GM18909 (cell line): ENCODE results near the gene EIF4G2.
"Not testable (repeated sequence)": the region's sequence is repeated elsewhere in the genome, so short reads cannot be mapped to it uniquely, and the experiment has no call there.

Experiments
- ATAC-seq: cut with Tn5 transposase; IDR thresholded peaks from one replicate; pipeline ENCODE4 v1.9.1; 2021; ENCODE audit warnings: mild to moderate bottlenecking; ENCODE audit not compliant: unreplicated experiment, poor library complexity

The EIF4G2 gene

DNA sequence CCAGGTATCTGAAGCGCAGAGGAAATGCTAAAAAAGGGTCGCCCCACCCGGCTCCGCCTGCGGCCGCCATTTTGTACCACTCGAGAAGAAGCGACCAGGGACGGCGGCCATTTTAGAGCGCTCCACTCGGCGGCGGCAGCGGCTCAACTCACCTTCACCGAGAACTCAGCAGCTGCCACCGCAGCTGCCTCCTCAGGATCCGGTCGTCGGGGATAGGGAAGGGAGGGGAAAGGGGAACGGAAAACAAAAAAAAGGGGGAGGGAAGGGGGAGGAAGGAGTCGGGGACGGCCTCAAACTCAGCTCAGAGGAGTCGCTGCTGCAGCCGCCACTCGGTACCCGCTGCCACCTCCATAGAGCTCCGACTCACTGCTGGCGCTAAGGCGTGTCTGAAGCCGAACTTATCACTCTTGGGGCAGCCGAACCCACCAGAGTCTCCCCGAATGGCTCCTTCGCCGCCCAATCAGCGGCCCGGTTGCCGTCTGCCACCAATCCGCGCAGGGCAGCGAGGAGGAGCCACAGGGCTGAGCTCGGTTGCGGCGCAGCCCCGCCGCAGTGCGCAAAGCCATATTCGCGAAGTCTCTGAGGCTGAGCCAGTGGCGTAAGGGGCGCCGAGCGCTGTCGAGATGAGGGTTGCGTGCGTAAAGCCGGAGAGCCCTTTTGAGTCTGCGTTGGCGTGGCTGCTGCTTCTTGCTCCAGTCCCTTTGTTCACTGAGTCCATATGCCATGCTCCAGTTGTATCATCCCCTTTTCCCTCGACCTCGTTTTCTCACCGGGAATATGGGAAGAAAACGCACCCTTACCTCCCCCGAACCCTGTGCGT is at the start of gene EIF4G2:
TSS of gene EIF4G2 (minus strand) at position 374 of the 820 bp plus-strand sequence.
- peak; percentile 94 for ATAC-seq

DNA sequence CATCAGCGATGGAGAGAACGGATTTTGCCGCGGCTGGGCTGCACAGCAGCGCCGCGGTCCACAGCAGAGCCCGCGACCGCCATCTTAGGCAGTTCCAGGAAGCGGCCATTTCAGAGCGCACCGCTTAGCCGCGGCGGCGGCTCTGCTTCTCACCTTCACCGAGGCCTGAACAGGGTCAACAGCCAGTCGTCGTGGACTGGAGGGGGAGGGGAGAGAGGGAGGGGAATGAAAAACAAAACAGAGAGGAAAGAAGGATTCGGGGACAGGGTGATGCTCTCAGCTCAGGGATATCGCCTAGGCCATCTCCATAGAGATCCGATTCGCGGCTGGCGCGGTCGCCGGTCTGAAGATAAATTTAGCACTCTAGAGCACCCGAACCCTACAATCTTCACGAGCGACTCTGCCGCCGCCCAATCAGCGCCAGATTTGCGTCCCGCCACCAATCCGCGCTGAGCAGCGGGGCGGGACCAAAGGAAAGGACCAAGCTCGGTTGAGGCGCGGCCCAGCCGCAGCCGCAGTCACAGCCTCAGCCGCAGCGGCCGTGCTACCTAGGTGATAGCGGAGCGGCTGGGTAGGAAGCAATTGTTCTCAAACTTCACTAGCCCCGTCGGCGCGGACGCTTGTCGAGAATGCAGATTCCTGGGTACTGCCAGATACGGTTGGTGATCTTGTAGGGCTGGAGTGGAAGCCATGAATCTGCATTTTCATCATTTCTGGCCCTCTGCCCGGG is 49.1 kb upstream of the EIF4G2 start, which contains the start of gene ZBED5:
TSS of gene ZBED5 (minus strand) at position 345 of the 730 bp plus-strand sequence. CDS start 3,108 bp downstream, outside the sequence.
- ATAC-seq = peak; percentile 93

DNA sequence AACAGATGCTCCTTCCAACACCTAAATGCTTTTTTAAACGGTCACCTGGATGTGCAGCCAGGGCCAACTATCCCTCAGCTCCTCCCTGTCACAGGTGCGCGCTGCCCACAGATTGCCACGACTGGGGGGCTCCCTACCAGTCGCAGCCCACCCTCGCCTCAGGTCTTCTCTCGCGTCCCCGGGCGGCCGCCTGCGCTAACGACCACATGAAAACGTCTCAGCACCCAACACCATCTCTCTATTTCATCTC is 48.7 kb upstream of the EIF4G2 start:
- ATAC-seq = peak; percentile 13

DNA sequence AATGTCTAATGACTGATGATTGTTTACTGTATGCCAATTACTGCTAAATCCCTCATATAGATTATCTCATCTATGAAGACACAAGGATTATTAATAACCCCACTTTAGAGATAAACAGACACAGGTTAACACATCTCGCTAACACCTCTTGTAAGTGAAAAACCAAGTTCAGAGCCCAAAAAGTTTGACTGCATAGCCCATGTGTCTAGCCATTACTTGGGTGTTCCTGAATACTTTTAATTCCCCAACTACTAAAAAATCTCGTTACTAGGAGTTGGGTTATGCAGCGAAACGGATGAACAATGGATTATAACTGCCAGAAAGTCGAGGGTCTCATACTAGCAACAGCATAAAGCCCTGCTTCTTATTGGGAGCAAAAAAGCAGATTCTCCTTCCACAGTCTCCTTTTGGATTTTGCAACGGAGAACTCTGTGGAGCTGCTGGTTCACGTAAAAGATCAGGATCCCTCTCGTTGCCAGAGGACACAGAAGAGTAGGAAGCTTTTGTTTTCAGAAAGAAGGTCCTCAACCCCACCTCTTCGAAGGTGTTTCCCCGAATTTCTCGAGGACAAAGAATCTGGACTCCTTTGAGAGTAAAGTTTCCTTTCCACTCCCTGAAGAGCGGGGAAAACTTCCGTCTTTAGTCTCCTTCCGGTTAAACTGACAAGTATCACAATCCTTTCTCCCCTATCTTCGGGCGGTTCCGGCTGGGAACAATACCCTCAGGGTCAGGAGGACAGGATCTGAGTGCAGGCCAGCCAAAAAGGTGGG is 48.1 kb upstream of the EIF4G2 start:
- ATAC-seq = peak; percentile 0

DNA sequence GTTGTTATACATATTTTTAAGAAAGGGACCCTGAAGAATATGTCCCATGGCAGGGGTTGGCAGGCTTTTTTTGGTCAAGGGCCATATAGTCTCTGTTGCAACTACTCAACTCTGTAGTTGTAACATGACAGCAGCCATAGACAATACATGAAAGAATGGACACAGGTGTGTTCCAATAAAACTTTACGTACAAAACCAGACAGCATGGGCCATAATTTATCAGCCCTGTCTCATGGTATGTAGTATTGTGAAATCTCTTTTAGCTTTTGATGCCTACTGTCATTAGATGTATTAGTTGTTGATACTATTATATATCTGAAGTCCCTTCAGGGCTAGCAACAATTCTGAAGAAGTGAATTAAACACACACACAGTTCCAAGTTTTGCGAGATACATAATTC is 46.6 kb upstream of the EIF4G2 start:
- ATAC-seq = no peak

DNA sequence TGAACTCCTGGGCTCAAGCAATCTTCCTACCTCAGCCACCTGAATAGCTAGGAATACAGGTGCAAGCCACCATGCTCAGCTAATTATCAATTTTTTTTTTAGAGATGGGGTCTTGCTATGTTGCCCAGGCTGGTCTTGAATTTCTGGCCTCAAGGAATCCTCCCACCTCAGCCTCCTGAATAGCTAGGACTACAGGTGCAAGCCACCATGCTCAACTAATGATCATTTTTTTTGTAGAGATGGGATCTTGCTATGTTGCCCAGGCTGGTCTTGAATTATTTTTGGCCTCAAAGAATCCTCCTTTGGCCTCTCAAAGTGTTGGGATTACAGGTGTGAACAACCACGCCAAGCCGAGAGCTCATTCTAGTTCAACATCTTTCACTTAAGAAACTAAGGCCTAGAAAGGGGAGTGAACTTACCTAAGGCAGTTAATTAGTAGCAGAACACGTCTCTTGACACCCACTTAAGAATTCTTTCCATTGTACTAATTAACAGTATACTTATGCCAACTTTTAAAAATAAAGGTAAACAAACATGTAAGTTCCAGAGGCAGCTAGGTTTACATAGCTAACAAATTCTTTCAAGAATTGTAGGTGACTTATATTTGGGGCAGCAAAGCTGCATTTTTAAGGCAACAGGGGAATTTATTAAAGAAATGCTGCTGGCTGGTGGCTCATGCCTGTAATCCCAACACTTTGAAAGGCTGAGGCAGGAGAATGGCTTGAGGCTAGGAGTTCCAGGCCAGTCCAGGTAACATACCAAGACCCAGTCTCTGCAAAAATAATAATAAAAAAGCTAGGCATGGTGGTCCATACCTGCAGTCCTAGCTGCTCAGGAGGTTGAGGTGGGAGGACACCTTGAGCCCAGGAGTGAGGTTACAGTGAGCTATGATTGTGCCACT is 39.5 kb upstream of the EIF4G2 start:
- no peak for ATAC-seq

DNA sequence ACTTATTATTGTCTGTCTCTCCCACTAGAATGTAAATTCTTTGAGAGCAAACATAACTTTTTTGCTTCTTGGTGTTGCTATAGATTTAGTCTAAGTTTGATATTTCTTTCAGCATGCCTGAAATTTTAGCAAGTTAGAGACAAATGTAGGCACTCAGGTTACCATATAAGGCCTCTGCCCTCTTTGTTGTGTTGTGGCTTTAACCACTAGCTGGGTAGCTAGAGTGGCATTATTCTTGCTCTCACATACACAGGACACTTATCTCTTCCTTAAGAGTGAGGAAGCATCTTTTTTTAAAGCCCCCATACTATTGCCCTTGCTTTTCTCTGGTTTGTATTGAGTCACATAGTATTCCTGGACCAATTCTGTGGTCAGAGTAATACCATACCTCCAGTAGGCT is 37.9 kb upstream of the EIF4G2 start:
- no peak for ATAC-seq

DNA sequence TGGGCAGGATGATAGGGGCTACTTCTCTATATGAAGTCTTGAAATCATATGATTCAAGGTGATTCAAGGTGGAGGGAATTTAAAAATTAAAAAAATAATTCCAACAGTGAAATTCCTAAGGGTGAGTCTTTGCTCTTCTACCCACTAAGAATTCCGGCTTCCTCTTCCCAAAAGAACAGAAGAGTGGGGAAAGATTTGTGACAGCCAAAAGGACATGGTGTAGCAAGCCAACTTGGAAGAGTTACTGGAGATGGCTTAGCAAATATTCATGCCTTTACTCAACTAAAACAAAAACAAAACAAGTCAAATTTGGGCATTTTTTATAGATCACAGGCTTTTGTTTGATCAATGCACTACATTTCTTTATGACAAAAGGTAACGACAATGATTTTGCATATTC is 36.9 kb upstream of the EIF4G2 start:
- no peak for ATAC-seq

DNA sequence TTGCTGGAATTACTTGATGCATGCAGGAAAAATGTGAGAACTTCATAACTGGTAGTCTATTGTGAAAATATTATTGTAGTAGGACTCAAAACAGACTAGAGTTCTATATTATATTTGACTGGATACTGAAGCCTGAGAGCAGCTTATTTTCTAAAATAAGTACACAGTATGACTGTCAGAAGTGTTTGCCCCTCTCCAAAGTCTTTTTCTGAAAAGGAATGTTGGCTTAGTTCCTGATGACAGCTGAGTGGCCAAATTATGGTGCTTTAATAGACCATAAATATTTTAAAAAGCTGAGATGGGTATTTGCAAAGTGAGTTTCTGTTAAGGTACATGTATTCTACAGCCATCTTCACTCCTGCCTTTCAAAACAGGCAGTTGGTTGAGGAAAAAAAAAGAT is 36.1 kb upstream of the EIF4G2 start:
- no peak for ATAC-seq

DNA sequence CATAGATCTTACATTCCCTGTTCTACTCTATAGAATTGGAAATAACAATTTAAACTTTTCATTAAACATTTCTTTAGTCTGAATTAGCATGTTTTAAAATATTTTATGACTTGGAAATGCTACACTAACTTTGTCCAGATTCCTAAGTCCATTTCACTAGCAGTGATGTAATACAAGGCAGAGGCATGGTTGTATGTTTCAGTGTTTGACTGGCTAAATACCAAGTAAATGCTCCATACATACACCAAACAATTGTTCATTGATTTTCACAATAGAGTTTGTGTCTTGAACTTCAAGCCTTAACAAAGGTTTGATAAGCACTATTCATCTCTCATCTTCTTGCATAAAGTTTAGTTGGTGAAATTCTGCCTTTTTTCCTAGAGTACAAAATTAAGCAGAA is 35.6 kb upstream of the EIF4G2 start:
- no peak for ATAC-seq

DNA sequence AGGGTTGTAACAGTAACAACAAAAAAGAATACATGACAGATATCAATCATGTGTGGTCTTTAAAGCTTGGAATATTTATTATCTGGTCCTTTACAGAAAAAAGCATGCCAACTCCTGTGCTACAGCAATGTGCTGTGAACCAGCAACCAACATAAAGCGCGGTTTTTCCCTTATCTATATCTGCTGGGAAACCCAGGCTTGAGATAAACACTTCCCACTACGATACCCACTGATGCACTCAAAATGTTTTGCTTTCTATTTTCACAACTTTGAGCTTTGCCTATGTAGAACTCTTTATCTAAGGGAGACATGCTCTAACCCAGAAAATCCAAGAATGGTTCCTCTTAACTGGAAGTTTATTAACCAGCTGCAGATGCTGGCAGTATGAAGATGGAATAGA is 30.2 kb upstream of the EIF4G2 start:
- no peak for ATAC-seq

DNA sequence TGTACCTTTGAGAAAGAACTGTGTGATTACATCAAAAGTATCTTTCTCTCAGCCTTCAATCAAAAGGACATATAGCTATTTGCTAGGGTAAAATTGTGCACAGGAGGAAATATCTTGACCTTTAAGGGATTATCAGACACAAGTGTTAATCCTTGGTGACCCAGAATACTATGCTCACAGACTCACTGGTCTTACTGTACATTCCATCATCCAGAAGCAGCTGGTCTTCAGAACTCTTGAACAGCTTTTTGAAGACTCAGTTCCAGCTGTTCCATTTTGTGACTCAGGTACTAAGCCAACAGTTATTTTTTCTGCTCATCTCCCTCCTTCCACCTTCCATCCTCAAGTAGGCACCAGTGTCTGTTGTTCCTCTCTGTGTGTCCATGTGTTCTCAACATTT is 29.4 kb upstream of the EIF4G2 start:
- no peak for ATAC-seq

DNA sequence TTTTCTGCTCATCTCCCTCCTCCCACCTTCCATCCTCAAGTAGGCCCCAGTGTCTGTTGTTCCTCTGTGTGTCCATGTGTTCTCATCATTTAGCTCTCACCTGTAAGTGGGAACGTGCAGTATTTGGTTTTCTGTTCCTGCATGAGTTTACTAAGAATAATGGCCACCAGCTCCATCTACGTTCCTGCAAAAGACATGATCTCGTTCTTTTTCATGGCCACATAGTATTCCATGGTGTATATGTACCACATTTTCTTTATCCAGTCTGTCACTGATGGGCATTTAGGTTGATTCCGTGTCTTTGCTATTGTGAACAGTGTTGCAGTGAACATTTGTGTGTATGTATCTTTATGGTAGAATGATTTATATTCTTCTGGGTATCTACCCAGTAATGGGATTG is 28.2 kb upstream of the EIF4G2 start:
- ATAC-seq = not testable (repeated sequence)

DNA sequence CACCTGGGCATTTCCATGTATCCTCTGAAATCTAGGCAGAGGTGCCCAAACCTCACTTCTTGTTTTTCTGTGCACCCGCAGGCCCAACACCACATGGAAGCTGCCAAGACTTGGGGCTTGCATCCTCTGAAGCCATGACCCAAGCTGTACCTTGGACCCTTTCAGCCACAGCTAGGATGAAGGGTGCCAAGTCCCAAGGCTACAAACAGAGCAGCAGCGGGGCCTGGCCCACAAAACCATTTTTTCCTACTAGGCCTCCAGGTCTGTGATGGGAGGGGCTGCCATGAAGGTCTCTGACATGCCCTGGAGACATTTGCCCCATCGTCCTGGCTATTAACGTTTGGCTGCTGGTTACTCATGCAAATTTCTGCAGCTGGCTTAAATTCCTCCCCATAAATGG is 20.4 kb upstream of the EIF4G2 start:
- no peak for ATAC-seq

DNA sequence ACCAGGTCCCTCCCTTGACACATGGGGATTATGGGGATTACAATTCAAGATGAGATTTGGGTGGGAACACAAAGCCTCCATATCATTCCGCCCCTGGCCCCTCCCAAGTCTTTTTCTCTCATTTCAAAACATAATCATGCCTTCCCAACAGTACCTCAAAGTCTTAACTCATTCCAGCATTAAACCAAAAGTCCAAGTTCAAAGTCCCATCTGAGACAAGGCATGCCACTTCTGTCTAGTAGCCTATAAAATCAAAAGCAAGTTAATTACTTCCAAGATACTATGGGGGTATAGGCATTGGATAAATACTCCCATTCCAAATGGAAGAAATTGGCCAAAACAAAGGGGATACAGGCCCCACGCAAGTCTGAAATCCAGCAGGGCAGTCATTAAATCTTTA is 19.7 kb upstream of the EIF4G2 start:
- ATAC-seq = no peak

DNA sequence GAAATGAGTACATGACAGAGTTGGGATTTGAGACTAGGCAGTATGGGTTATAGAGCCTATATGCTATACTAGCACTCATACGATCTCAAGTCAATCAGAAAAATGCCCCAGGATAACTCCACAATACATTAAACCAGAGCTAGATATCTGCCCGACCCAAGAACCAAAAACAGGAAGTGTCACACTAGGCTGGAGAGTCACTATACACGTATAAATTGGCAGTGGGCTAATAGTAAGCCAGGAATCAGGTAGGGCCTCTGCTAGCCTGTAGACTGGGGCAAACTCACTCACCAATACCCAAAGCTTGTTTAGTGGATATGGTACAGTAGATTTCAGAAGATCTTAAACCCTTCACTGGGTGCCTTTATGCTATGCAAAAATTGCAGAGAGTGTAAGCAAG is 16.2 kb upstream of the EIF4G2 start:
- ATAC-seq = peak; percentile 70

DNA sequence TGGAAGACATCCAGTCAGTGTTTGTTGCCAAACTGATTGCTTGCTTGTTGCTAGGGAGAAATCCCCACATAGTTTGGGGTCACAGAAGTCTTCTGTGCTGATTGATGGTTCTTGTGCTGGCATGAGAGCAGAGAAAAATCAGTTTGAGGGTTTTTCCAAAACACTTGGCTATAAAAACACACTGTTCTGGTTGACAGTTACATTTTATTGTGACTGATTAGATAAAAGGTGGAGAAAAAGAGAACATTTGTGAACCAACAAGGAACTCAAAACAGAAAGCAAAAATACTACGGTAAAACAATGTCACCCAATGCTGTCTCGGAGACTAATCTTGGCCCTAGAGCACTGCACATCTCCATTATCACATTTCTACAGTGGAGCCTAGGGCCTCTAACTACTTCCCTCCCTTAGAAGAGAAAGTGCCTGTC is 14.4 kb upstream of the EIF4G2 start:
- no peak for ATAC-seq

DNA sequence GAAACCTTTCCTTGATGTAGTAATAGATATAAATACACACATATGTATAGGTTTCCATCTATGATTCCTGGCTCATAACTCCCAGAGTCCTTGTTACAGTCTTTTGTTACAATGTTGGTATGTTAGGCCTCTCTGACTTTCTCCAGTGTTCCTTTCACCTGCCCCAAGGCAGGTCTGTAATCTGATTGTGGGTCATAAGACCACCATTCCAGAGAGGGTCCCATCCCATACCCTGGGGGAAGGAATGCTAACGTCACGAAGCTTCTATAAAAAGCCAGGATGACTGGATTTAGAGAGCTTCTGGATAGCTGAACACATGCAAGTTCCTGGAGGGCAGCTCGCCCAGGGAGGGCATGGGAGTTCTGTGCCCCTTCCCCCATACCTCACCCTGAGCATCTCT is 13.8 kb upstream of the EIF4G2 start:
- ATAC-seq = not testable (repeated sequence)

DNA sequence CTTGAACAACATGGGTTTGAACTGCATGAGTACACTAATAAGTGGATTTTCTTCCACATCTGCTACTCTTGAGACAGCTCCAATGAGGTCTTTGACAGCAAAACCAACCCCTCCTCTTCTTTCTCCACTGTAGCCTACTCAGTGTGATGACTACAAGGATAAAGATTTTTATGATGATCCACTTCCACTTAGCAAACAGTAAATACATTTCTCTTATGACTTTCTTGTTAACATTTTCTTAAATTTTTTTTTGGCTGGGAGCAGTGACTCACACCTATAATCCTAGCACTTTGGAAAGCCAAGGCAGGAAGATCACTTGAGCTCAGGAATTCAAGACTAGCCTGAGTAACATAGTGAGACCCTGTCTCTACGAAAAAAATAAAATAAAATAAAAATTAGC is 9.9 kb upstream of the EIF4G2 start:
- no peak for ATAC-seq

DNA sequence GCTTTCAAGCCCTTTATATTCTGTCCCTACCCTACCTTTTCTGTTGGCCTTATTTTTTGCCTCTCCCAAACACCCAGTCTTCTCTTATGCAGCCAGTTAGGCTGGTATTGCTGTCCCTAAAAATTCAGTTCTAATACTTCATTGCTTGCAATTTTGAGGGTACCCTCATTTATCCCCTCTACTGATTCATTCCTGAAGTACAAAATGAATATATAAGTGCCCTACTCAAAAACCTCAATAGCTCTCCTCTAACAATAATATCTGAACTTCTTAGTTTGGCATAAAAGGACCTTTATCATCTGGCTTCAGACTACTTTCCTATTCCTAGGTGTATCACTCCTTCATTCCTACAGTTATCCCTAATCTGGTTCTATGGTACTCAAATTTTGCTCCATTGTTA is 5.2 kb upstream of the EIF4G2 start:
- ATAC-seq = no peak
